HG02852 (cell line): Measurements from ENCODE around the gene RUVBL1.

Source experiments
- ATAC-seq: cut with Tn5 transposase; IDR thresholded peaks from one replicate; pipeline ENCODE4 v1.9.1; 2021; ENCODE audit warnings: mild to moderate bottlenecking, moderate library complexity; ENCODE audit not compliant: unreplicated experiment

The RUVBL1 gene

DNA sequence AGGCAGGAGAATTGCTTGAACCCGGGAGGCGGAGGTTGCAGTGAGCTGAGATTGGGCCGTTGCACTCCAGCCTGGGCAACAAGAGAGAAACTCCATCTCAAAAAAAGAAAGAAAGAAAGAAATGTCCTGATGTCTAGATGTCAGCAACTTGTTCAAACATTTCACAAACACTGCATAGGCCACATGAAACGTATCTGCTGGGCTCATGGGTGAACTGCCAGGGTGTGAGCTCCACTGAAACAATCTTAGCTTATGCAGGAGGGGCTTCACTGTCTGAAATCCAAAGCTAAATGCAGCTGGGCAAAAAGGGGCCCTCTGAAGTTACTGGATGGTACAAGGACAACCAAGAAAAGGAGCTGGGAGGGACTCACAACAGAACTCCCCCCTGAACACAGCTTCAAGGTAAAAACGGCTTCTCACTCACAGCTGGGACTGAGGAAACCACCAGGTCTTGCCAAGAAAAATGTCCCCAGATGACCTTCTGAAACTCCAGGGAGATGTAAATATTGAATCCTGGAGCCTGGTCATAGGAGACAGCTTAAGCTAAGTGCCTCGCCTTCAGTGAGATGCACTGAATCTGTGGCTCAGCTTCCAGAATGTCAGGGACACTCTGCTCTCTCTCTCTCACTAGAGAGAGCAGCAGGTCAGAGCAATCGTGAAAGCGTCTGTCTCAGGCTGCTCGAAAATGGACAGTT, 39.5 kb downstream of the RUVBL1 start:
- ATAC-seq = no peak

DNA sequence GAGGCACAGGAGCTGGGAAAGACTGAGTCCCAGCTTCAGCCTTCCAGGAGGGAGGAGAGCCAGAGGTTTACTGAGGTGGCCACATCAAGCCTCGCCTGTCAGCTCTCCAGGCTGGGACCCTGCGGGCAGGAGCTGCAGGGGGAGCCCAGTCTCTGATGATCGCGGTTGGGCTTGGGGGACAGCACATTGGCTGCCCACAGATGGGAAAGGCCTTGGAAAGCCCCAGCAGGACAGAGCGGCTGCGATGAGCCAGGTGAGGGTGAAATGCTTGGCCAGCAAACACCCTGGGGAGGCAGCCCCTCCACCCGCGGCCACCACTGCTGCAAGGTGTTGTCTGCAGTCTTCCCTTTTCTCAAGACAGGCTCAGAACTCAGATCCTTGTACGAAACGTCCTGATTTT, 40.2 kb downstream of the RUVBL1 start:
- ATAC-seq = no peak

DNA sequence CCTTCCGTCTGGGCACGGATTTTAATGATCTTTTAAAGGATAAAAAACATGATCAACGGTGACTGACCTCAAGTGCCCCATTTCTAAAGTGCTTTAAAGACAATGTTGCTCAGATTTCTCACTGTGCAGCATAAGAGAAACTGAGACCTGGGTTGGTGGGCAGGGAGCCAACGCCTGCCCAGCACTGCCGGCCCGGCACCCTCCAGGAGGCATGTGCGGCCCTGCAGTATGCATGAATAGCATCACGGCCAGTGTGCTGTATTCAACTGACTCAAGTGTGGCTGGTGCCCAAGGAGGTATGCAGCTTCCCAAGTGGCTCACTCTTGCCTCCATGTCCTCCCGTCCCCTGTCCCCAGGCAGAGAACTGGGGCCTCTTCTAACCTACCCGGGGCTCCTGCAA, 41.1 kb downstream of the RUVBL1 start:
- ATAC-seq = no peak

DNA sequence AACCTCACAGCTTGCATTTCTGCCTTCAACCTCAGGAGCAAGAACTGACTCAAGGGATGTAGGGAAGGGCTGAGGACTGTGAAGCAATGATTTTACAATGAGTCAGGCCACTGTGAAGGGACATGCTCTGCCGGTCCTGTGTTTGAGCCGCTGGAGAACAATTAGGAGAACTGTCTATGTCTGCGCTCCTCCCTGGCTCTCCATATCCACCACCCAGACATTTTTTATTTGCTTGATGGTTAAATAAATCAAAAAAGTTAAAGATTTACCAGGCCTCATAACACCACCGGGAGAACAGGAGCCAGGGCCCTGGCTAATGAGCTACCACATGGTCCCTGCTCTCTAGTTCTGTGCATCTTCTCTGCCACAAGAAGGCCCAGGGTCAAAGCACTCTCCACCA, 41.8 kb downstream of the RUVBL1 start:
- ATAC-seq = no peak

DNA sequence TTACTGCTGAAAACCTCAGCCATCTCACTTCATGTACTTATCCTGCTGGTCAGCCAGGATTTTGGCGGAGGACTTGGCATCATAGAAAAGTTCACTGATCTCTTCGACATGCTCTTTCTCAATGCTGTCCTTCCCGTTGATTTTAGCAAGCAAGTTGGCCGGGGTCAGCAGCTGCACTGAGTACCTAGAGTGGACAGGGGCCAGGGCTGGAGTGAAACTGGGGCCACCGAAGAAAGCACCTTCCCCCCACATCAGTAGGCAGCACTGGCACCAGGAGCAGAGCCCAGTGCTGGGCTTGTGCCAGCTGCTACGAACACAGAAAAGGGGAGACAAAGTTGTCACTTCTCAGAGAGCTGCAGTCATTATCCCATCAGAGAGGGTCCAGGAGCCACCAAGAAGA, 42.4 kb downstream of the RUVBL1 start:
- ATAC-seq = no peak

DNA sequence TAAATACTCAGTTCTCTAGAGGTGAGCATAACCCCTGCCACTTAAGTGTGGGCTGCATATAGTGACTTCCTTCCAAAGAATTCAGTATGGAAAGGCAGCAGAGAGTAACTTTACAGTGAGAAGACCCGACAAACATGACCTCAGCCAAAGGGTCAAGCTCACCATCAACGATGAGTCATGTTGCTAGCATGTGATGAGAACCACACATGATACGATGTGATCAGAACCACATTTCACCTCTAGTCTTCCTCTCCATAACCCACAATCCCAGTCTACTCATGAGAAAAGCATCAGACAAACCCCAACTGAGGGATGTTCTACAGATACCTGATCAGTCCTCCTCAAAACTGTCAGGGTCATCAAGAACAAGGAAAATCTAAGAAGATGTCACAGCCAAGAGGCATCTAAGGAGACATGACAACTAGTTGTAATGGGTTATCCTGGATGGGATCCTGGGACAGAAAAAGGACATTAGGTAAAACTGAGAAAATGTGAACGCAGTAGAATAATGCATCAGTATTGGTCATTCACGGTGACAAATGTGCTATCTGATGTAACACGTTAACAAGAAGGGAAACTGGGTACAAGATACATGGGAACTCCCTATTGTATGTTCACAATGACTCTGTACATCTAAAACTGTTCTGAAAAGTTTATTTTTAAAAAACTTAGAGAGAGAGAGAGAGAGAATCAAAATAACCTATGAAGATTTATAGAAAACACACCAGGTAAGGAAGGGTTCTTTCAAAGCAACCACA, 43.1 kb downstream of the RUVBL1 start:
- ATAC-seq = no peak

DNA sequence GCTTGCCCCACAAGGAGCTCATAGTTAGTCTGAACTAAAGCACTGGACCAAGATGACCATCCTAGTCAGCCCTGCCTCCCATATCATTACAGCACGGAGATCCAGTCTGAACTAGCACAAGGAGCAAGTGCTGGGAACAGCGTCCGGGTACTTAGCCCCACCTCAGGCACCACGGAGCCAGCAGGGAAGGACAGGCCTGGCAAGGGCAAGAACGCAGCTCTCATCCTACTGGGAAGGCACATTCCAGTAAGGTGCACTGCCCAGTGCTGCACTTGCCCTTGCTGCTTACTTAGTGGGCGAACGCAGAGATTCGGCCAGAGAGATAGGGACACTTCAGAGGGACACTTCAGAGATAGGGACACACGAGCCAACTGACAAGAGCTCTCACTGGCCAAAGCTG, 43.8 kb downstream of the RUVBL1 start:
- ATAC-seq = no peak

DNA sequence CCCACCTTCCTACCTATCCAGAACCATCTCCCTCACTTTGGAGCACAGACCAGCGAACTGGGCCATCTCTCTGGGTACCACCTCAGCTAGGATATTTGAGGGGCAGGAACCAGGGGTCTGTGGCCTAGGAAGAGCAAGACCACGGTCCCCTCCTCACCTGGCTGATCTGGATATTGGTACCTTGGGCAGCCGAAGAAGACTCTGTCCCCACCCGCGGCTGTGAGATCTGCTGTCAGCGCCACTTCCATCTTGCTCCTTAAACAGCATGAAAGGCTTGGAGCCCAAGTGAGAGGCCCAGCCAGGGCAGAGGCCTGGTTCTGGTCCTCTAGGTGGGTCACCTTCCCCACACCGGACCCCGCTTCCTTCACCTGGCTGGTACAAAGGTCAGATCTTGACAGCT, 44.7 kb downstream of the RUVBL1 start:
- no peak for ATAC-seq

DNA sequence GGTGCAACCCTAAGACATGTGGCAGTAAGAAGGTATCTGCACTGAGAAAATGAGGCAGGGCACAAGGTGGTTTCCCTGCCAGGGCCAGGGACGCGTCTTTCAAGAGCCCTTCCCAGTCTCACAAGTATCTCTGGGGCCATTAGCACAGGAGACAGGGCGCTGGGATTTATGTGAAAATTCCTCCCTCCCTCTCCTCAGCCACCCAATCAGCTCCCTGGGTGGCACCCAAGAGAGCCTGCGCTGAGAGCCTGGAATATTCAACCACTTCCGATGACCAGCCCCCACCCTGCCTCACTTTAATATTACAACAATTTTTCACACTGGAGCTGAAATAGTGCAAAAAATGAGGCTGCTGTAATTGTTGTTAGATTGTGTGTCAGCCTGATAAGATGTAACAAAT, 45.3 kb downstream of the RUVBL1 start:
- no peak for ATAC-seq

DNA sequence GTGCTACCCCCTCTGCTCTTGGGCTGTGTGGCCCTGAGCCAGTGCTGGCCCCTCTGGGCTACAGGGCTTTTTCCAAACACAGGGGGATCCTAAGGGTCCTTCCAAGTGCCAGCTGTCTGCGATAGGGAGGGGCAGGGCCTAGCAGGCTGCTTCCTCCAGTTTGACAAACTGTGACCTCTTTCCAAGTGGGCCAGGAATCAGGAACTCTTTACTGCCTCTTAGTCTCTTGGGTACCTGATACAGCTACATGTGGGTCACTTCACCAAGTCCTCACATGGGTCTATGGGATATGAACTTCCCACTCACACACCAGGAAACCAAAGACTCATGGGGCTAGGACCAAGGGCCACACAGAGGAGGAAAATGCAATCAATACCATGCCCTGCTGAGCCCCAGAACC, 45.9 kb downstream of the RUVBL1 start:
- no peak for ATAC-seq

DNA sequence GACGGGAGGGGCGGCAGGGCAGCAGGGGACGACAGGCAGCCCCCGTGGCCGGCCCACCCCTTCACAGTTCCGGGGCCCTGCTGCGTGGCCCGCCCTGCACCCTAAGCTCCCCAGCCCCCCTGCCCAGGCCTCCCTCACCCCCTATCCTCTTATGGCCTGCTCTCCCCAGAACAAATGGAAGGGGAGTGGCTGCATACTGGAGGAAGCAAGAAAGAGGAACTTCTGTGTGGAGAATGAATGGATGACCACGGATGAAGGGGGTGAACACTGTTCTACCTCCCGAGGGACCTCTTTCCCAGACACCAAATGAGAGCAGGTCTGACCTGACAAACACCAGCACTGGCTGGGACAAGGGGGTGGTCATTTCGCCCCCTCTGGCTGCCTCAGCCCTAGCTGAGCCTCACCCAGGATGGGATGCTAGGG, 46.4 kb downstream of the RUVBL1 start:
- ATAC-seq = no peak

DNA sequence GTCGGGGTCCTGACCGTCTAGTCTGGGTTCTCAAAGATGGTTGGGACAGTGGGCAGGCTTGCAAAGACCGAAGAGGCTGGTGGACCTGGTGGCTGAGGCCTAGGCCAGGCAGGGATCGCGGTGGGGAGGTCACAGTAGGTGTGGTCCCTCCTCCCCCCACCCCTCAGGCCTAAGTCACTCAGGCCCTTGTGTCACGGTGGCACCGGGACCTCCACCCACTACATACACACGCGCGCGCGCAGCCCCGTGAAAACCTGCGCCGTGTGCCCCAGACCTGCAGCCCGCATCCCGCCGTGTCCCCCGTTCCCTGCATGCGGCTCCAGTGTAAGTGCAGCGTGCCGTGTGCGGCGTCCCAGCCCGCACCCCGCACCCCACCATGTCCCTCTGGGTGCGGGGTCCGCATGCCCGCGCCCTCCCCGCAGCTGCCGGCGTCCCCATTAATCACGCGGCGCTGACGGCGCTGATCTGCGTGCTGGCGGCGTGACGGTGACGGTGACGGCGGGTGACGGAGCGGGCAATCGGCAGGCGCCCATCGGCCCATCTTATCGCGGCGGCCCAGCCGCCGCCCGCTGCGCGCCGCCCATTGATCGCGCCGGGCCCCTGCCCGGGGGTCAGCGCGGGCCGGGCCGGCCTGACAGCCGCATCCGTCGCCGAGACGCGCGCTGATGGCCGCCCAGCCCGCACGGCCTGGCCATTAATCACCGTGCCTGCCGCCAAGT, 47.0 kb downstream of the RUVBL1 start:
- no peak for ATAC-seq

DNA sequence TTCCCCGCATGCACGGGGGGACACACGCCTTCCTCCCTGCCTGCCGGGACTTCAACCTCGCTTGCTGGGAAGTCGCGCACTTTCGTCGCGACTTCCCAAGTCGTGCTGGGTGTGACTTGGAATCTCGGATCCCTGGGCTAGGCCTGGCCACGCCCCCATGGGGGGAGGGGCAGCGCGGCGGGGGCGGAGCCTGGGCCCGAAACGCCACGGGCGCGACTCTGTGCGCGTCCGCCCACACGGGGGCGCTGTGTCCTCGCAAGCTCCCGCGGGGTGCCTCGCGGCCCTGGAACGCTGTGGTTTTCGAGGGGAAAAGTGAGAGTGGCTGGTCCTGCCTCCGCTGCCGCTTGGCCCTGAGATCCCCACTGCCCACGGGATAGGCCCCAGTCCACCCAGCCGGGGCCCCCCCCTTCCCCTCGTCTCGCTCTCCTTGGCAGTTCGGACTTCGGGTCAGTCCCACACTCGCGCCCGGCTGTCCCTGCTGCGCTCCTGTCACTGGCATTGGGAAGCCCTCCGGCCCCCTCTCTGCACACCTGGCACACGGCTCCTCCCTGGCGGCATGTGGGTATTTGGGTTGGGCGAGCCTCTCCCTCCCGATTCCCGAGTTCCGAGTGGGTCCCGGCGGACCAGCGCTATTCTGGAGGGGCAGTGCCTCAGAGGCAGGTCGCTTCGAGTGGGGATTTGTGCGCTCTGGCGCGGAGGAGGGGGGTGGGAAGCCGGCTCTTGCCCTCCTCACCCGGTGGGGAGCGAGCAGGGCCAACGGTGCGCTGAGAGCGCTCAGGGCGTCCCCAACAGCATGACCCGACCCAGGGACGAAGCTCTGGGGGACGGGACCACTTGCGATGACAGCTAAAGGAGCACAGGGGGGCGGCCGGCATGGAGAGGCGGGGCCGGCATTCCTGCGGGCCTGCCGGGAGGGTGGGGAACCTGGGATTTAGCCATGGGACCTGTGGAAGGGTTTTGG, 47.8 kb downstream of the RUVBL1 start:
- ATAC-seq = peak; percentile 68

DNA sequence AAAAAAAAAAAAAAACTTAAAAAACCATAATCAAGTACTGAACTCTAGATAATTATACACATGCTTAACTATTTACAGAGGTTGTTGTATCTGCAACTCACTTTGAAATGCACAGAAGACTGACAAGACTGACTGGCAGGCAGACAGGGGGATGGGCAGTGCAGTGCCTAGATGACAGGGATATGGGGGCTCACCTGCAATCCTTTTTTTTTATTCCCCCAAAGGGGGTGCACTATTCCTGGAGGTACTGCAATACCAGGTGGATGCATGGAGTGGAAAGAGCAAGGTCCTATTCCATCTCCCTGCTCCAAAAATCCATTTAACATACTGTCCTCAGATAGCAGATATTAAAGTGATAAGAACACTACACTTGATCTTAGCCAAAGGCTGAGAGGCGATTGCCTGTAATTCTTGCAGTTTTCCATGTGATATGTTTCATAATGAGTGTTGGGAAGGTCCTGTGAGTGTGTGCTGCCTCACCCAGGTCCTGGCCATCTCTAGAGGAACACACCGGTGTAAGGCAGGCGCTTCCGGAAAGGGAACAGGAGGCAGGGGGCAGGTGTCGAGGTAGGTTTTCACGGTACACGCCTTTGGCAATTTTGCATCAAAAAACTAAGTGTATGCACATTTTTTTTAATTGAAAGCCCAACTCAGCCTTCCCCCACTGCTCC, 48.6 kb downstream of the RUVBL1 start:
- ATAC-seq = no peak

DNA sequence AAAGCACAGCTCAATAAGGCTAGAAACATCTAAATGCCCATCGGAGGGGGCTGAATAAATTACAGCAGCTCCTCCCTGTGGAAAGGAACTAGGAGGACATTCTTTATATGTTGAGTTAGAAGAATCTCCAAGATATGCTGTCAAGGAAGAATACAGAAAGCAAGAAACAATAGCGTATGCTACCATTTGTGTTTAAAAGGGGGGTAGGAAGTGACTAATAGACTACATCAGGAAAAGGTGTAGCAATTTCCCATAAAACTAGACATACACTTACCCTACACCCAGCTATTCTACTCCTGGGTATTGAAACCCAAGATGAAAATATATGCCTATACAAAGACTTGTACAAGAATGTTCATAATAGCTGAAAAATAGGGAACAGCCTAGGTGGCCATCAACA, 49.8 kb downstream of the RUVBL1 start:
- ATAC-seq = no peak

DNA sequence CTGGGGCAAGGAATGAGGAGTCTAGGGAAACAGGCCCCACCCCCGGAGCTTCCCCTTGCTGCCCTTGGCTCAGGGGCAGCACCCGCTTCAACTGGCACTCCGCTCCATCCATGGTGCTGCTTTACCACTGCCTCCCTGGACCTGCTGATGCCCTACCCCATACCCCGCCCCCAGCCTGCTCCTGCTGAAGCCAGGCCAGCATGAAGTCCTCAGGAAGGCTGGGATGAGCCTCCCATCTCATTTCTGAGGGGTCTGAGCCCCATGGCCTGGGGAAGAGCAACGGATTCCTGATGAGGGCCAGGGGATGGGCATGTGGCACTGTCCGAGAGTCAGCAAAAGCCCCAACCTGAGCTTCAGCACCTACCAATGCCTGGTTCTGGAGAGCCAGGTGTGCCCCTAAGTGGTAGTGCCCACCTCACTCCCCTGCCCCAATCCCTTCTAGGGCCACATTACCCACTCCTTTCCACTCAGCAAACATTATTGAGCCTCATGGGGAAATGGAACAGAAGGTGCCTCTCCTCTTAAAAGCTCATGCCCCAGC, 50.4 kb downstream of the RUVBL1 start:
- no peak for ATAC-seq

DNA sequence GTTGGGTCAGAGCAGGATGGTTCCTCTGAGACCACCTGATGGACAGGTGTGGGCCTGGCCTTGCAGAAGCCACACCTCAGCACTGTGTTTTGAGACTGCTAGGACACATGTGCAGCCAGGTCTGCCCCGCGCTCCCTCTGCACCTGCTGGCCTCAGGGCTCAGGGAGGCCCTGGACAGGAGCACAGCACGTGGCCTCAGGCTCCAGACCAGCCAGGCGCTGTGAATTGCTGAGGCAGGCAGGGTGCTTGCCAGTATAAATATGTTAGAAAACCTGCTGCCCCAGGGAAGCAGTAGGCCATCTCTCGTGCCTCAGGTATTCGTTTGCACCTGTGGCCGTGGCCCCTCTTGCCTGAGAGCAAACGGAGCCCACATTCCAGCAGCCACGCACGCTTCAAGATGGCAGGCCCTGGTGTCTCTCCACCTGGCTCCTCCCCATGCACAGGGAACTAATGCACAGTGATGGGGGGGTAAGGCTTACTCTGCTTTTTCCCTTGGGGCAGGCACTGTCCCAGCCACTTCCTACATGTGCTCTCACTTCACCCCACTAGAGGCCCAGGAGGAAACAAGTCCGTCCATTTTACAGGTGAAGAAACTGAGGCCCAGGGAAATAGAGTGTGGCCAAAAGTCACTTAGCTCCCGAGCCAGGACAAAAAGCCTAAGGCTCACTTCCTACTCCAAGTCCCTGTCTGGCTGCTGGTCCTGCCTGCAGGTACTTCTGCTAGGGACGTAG, 51.0 kb downstream of the RUVBL1 start:
- ATAC-seq = no peak

DNA sequence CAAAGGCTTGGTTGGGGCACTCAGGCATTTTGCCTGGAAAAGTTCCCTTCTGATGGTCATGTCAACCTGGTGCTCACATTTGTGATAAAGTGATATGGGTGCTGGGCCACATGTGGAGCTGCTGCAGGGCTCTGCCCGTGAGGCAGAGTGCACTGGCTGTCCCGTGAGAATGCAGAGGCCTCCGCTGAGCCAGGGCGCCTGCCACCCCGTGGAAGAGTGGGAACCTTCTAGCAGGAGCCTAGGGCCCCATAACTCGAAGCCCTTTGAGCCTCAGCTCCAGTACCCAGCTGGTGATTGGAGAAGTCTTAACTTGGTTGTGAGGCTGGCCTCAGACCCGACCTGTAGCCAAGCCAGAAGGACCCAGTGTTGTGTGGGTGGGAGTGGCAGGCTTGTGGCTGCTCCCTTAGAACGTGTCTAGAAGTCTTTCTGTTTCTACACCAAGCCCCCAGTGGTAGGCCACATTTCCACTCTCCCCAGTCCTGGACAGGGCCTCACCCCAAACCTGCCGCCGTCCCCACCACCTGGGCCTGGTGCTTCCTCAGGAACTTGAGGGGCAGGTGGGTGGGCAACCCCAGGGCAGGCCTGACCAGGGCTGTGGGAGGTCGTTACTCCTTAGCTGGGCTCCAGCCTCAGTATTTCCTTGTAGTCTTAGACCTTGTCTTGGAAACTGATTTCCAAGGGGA, 51.7 kb downstream of the RUVBL1 start:
- no peak for ATAC-seq
